IMR-90 (cell line): ENCODE measurements around the gene PNKD. TPM values are rescaled to one million over a fixed set of nuclear protein-coding genes. Genes with fewer than 3 reads are reported as not detected.

Experiments
- ATAC-seq: fragments of 200-7000 bp; cut with Tn5 transposase; 2 replicates; pipeline ENCODE4 v1.9.1; 2020; ENCODE audit warnings: low read depth, mild to moderate bottlenecking, moderate library complexity
- BruUV-seq: library from RNA; stranded (reverse); fragments of 400-500 nt; replicated peaks from 2 replicates; lab custom pipeline; 2021; lab: Mats Ljungman, UMichigan
- CTCF ChIA-PET: fragments of 300-600 bp; formaldehyde crosslinking; extraction: SDS; loops from one replicate; lab custom pipeline; 2021; ENCODE audit warnings: antibody characterized with exemption; lab: Yijun Ruan, JAX
- POLR2A ChIA-PET: fragments of 300-600 bp; sonication (Branson Sonifier 250); formaldehyde crosslinking; loops from one replicate; lab custom pipeline; 2022; ENCODE audit warnings: antibody characterized with exemption; ENCODE audit not compliant: unreplicated experiment; lab: Charles Lee
- DNase-seq: peaks from one replicate; pipeline ENCODE4 v3.0.0; 2013
- H2AFZ ChIP-seq: replicated peaks from 2 replicates; pipeline ENCODE3; 2013; ENCODE audit warnings: low read length, mild to moderate bottlenecking; ENCODE audit not compliant: poor library complexity
- H2AK5ac ChIP-seq: 2 replicates; pipeline ENCODE4 v1.6.1; 2013; ENCODE audit warnings: low read depth, low read length, inconsistent platforms
- H2AK9ac ChIP-seq: replicated peaks from 2 replicates; pipeline ENCODE3; 2013; ENCODE audit warnings: mild to moderate bottlenecking, low read depth, low read length, moderate library complexity; ENCODE audit not compliant: poor library complexity
- H2BK120ac ChIP-seq: 2 replicates; pipeline ENCODE4 v1.6.1; 2013; ENCODE audit warnings: low read depth, low read length, inconsistent platforms
- H2BK15ac ChIP-seq: 3 replicates; pipeline ENCODE4 v1.6.1; 2013; ENCODE audit warnings: low read depth, low read length, inconsistent platforms
- H2BK20ac ChIP-seq: 2 replicates; pipeline ENCODE4 v1.6.1; 2013; ENCODE audit warnings: low read depth, mild to moderate bottlenecking, inconsistent platforms, low read length, moderate library complexity
- H2BK5ac ChIP-seq: 2 replicates; pipeline ENCODE4 v1.6.1; 2013; ENCODE audit warnings: mild to moderate bottlenecking, low read depth, low read length, inconsistent platforms; ENCODE audit not compliant: poor library complexity, severe bottlenecking
- H3K14ac ChIP-seq: replicated peaks from 2 replicates; pipeline ENCODE4 v1.6.1; 2013; ENCODE audit warnings: low read depth, low read length, inconsistent platforms
- H3K18ac ChIP-seq: 2 replicates; pipeline ENCODE4 v1.6.1; 2013; ENCODE audit warnings: low read depth, low read length, control low read depth
- H3K23ac ChIP-seq: 2 replicates; pipeline ENCODE4 v1.6.1; 2013; ENCODE audit warnings: low read depth, low read length, inconsistent platforms
- H3K27ac ChIP-seq: 2 replicates; pipeline ENCODE4 v1.5.1; 2013; ENCODE audit warnings: mild to moderate bottlenecking, control low read depth, low read length; ENCODE audit not compliant: insufficient read depth
- H3K27me3 ChIP-seq: 2 replicates; pipeline ENCODE4 v1.6.1; 2013; ENCODE audit warnings: low read length; ENCODE audit not compliant: control insufficient read depth, insufficient read depth
- H3K36me3 ChIP-seq: 2 replicates; pipeline ENCODE4 v1.6.1; 2013; ENCODE audit warnings: low read length, mixed read lengths; ENCODE audit not compliant: control insufficient read depth, insufficient read depth
- H3K4ac ChIP-seq: 2 replicates; pipeline ENCODE4 v1.6.1; 2013; ENCODE audit warnings: low read depth, low read length, inconsistent platforms
- H3K4me1 ChIP-seq: 2 replicates; pipeline ENCODE4 v1.6.1; 2013; ENCODE audit warnings: low read length, mixed read lengths; ENCODE audit not compliant: control insufficient read depth, insufficient read depth
- H3K4me2 ChIP-seq: 2 replicates; pipeline ENCODE4 v1.6.1; 2013; ENCODE audit warnings: low read depth, mild to moderate bottlenecking, control low read depth, low read length, moderate library complexity
- H3K4me3 ChIP-seq: 2 replicates; pipeline ENCODE4 v1.5.1; 2013; ENCODE audit warnings: low read depth, mild to moderate bottlenecking, control low read depth, low read length, moderate library complexity; ENCODE audit not compliant: insufficient read depth
- H3K56ac ChIP-seq: 2 replicates; pipeline ENCODE4 v1.6.1; 2013; ENCODE audit warnings: low read length, inconsistent platforms; ENCODE audit not compliant: insufficient read depth; ENCODE audit errors: extremely low read depth
- H3K79me1 ChIP-seq, 2 experiments: 2 replicates each; pipeline ENCODE4 v1.6.1; 2013; ENCODE audit warnings: low read length in 2 of 2, inconsistent platforms in 1 of 2, low read depth in 1 of 2
- H3K9ac ChIP-seq: 2 replicates; pipeline ENCODE4 v1.6.1; 2013; ENCODE audit warnings: low read depth, low read length, control low read depth
- H3K9me1 ChIP-seq: 2 replicates; pipeline ENCODE4 v1.6.1; 2013; ENCODE audit warnings: low read length, inconsistent platforms; ENCODE audit not compliant: insufficient read depth
- H3K9me3 ChIP-seq: 2 replicates; pipeline ENCODE4 v1.6.1; 2013; ENCODE audit warnings: low read length; ENCODE audit not compliant: control insufficient read depth, insufficient read depth
- H4K20me1 ChIP-seq: 2 replicates; pipeline ENCODE4 v1.6.1; 2013; ENCODE audit warnings: low read length, inconsistent platforms; ENCODE audit not compliant: insufficient read depth
- H4K5ac ChIP-seq: 2 replicates; pipeline ENCODE4 v1.6.1; 2013; ENCODE audit warnings: mild to moderate bottlenecking, low read depth, low read length, control low read depth
- H4K8ac ChIP-seq, 2 experiments: 2 replicates each; pipeline ENCODE4 v1.6.1; 2013; ENCODE audit warnings: low read depth in 2 of 2, low read length in 2 of 2, control low read depth in 1 of 2, inconsistent platforms in 1 of 2
- H4K91ac ChIP-seq: 2 replicates; pipeline ENCODE4 v1.6.1; 2013; ENCODE audit warnings: low read depth, low read length, inconsistent platforms; ENCODE audit not compliant: insufficient read depth
- BHLHE40 ChIP-seq: fragments of 150-350 bp; IDR thresholded peaks from 2 replicates; pipeline ENCODE4 v1.6.1; 2016; ENCODE audit warnings: mild to moderate bottlenecking, low read depth, low read length
- CEBPB ChIP-seq: IDR thresholded peaks from 2 replicates; pipeline ENCODE4 v1.6.1; 2012; ENCODE audit warnings: low read depth, low read length, improper control_type of control experiment
- CHD1 ChIP-seq: IDR thresholded peaks from 2 replicates; pipeline ENCODE4 v1.6.1; 2012; ENCODE audit warnings: low read depth, low read length, improper control_type of control experiment
- CTCF ChIP-seq: conservative IDR thresholded peaks from 2 replicates; pipeline ENCODE4 v1.5.1; 2012; ENCODE audit warnings: mild to moderate bottlenecking, low read depth, low read length, improper control_type of control experiment
- ELK1 ChIP-seq: fragments of 150-350 bp; IDR thresholded peaks from 2 replicates; pipeline ENCODE4 v1.6.1; 2016; ENCODE audit warnings: low read depth, mild to moderate bottlenecking, low read length, moderate library complexity, borderline replicate concordance
- FOS ChIP-seq: fragments of 150-350 bp; IDR thresholded peaks from 2 replicates; pipeline ENCODE4 v1.6.1; 2016; ENCODE audit warnings: low read depth, low read length
- MAFK ChIP-seq: IDR thresholded peaks from 2 replicates; pipeline ENCODE4 v1.6.1; 2012; ENCODE audit warnings: low read depth, low read length, improper control_type of control experiment
- MAZ ChIP-seq: IDR thresholded peaks from 2 replicates; pipeline ENCODE4 v1.6.1; 2012; ENCODE audit warnings: low read depth, mild to moderate bottlenecking, low read length, improper control_type of control experiment, moderate library complexity, borderline replicate concordance
- MXI1 ChIP-seq: IDR thresholded peaks from 2 replicates; pipeline ENCODE4 v1.6.1; 2012; ENCODE audit warnings: low read depth, mild to moderate bottlenecking, low read length, moderate library complexity, borderline replicate concordance
- NFE2L2 ChIP-seq: fragments of 150-350 bp; IDR thresholded peaks from 2 replicates; pipeline ENCODE4 v1.6.1; 2016; ENCODE audit warnings: low read depth, mild to moderate bottlenecking, low read length
- POLR2A ChIP-seq: IDR thresholded peaks from 2 replicates; pipeline ENCODE4 v1.6.1; 2012; ENCODE audit warnings: mild to moderate bottlenecking, low read depth, low read length
- RAD21 ChIP-seq: IDR thresholded peaks from 2 replicates; pipeline ENCODE4 v1.6.1; 2012; ENCODE audit warnings: low read length, improper control_type of control experiment
- RCOR1 ChIP-seq: IDR thresholded peaks from 2 replicates; pipeline ENCODE4 v1.6.1; 2012; ENCODE audit warnings: mild to moderate bottlenecking, low read length, improper control_type of control experiment; ENCODE audit not compliant: insufficient replicate concordance
- RFX5 ChIP-seq: IDR thresholded peaks from 2 replicates; pipeline ENCODE4 v1.8.0; 2012; ENCODE audit warnings: low read depth, mild to moderate bottlenecking, low read length, moderate library complexity
- SMC3 ChIP-seq: fragments of 150-350 bp; IDR thresholded peaks from 2 replicates; pipeline ENCODE4 v1.6.1; 2016; ENCODE audit warnings: low read depth, mild to moderate bottlenecking, antibody characterized with exemption, low read length, moderate library complexity
- USF2 ChIP-seq: fragments of 150-350 bp; IDR thresholded peaks from 2 replicates; pipeline ENCODE4 v1.6.1; 2017; ENCODE audit warnings: mild to moderate bottlenecking, antibody characterized with exemption, low read length, low read depth
- WGBS, 2 experiments: methylation state at CpG; one replicate each; pipeline versions ENCODE4 v1.1.5 to v1.1.7; 2013; ENCODE audit warnings: missing lambda C conversion rate in 2 of 2; ENCODE audit not compliant: insufficient read length in 1 of 2; ENCODE audit errors: extremely low coverage in 2 of 2; 5-methylcytosine and 5-hydroxymethylcytosine counted together
- dilution Hi-C: fragments of 300-500 bp; cut with HindIII; formaldehyde crosslinking; loops from one replicate; pipeline ENCODE4 v1.14.3; 2018; ENCODE audit warnings: low sequenced_read_pairs; ENCODE audit not compliant: unreplicated experiment
- in situ Hi-C: fragments of 300-500 bp; cut with MboI; formaldehyde crosslinking; loops from 3 replicates; pipeline ENCODE4 v1.14.3; 2019; ENCODE audit warnings: low sequenced_read_pairs, inconsistent platforms, mixed read lengths
- intact Hi-C: fragments of 100-400 bp; cut with micrococcal nuclease; formaldehyde crosslinking; loops from 2 replicates; pipeline ENCODE4 v1.10.0; 2022
- polyA plus RNA-seq, 3 experiments: library from polyadenylated mRNA; depleted of rRNA; stranded (reverse); fragments of >200 nt; gene quantifications; 2 replicates each; pipeline ENCODE4 v1.2.3, GENCODE V29; 2012; ENCODE audit warnings: low replicate concordance in 1 of 3
- total RNA-seq: library from RNA; depleted of rRNA; stranded (reverse); fragments of >200 nt; gene quantifications from 2 replicates; pipeline ENCODE4 v1.2.3, GENCODE V29; 2012

The PNKD gene
- total and polyA plus RNA-seq, 2 of the 4 experiments (the other 2 are of a cell fraction): 19.2 to 68.5 TPM

GRCh38 chr2:218317303-218317630 lies 46.9 kb downstream of the PNKD start:
- dilution Hi-C loops: no loop called here
- CTCF ChIA-PET: no interaction called here

More at GRCh38 chr2:218317303-218317630, 46.9 kb downstream of the PNKD start:
- ATAC-seq: no peak
- Histone ChIP-seq H3K14ac (no peak overlapping the region), H3K4ac (no peak overlapping the region), H3K27ac (no peak overlapping the region), H4K20me1 (no peaks in the 10 kb centered on the region), H3K23ac (no peak overlapping the region), H2BK15ac (no peak overlapping the region; the same call in 2 of the 3 replicates), H3K4me3 (no peak overlapping the region), H3K36me3 (no peaks in the 10 kb centered on the region), H3K4me1 (peaks cover 7% of the 10 kb centered on the region), H3K9me1 (peaks cover 10% of the 10 kb centered on the region; the same call in 1 of the 2 replicates), H2BK120ac (no peak overlapping the region), H3K79me1 (no peaks in the 10 kb centered on the region), H2BK5ac (no peak overlapping the region), H3K9ac (no peak overlapping the region), H3K4me2 (no peak overlapping the region), H2AK9ac (no peak overlapping the region), H3K27me3 (no peaks in the 10 kb centered on the region), H4K8ac (no peak overlapping the region), H3K56ac (no peak overlapping the region), H2BK20ac (0 out of 2 replicates have a peak overlapping the region, but pooled peaks have one; percentile 7), H3K18ac (no peak overlapping the region), H2AK5ac (no peak overlapping the region), H4K5ac (no peak overlapping the region), H4K91ac (no peak overlapping the region), H2AFZ (no peak overlapping the region), H3K9me3 (no peaks in the 10 kb centered on the region)
- DNase-seq: no peak
- TF ChIP-seq BHLHE40 (no peak), RFX5 (no peak), FOS (no peak), USF2 (no peak), CHD1 (no peak), ELK1 (no peak), POLR2A (no peak), RAD21 (no peak), MXI1 (no peak), MAFK (no peak), NFE2L2 (no peak), MAZ (no peak), CTCF (no peak), SMC3 (no peak), RCOR1 (no peak), CEBPB (no peak)
- BruUV-seq: no TSS peak
- intact Hi-C loops: no loop called here
- POLR2A ChIA-PET: no interaction called here
- in situ Hi-C loops: no loop called here
- 100% methylated on average over 1 of the region's 1 CpG; no CpG with 5 or more reads in 1 of the 2 experiments for WGBS, 2 experiments
